ENCODE measurements around the gene GALNTL6.

GALNTL6 gene

GRCh38 chr4:172555725-172556124 is 742.5 kb downstream of the GALNTL6 start:
- Histone ChIP-seq H3K36me3 (ENCODE audit: control insufficient read depth, insufficient read depth, low read length) (no peaks in the 10 kb centered on the region), H3K4me3 (replicated peaks; ENCODE audit: low read depth, low read length) (no peak overlapping the region), H3K27me3 (replicated peaks; ENCODE audit: control insufficient read depth, insufficient read depth, low read length) (no peaks in the 10 kb centered on the region)
- DNase-seq (ENCODE audit: extremely low read depth, insufficient read length): no peak
- TF ChIP-seq CTCF (IDR thresholded peaks at IDR 0.05; ENCODE audit: insufficient read depth, low read length, poor library complexity, severe bottlenecking): no peak

GRCh38 chr4:172573899-172574298 is 760.7 kb downstream of the GALNTL6 start:
- Histone ChIP-seq H3K4me3 (replicated peaks; ENCODE audit: low read depth, low read length) (no peak overlapping the region), H3K27me3 (replicated peaks; ENCODE audit: control insufficient read depth, insufficient read depth, low read length) (no peaks in the 10 kb centered on the region), H3K36me3 (ENCODE audit: control insufficient read depth, insufficient read depth, low read length) (no peaks in the 10 kb centered on the region)
- TF ChIP-seq CTCF (IDR thresholded peaks at IDR 0.05; ENCODE audit: insufficient read depth, low read length, poor library complexity, severe bottlenecking): no peak
- no peak for DNase-seq (ENCODE audit: extremely low read depth, insufficient read length)

DNA sequence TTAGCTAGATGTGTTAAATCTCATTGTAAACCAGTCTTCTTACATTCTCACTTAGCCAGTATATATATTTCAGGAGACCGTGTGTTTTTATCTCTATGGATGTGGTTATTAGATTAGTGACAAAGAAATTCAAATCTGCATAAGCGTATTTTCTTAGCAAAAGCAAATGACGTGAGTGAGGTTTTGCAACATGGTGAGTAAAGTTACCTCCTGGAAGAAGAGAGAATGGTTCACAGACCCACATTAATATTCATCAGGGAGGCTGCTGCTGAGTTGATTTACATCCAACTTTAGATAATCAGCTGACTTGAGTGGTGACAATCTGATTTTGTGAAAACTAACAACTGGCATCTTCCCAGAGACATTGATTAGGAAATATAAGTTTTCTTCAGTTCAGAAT is 765.5 kb downstream of the GALNTL6 start:
- DNase-seq (ENCODE audit: extremely low read depth, insufficient read length): no peak
- no peak for TF ChIP-seq CTCF (IDR thresholded peaks at IDR 0.05; ENCODE audit: insufficient read depth, low read length, poor library complexity, severe bottlenecking)
- Histone ChIP-seq H3K27me3 (replicated peaks; ENCODE audit: control insufficient read depth, insufficient read depth, low read length) (no peaks in the 10 kb centered on the region), H3K36me3 (ENCODE audit: control insufficient read depth, insufficient read depth, low read length) (no peaks in the 10 kb centered on the region), H3K4me3 (replicated peaks; ENCODE audit: low read depth, low read length) (no peak overlapping the region)

DNA sequence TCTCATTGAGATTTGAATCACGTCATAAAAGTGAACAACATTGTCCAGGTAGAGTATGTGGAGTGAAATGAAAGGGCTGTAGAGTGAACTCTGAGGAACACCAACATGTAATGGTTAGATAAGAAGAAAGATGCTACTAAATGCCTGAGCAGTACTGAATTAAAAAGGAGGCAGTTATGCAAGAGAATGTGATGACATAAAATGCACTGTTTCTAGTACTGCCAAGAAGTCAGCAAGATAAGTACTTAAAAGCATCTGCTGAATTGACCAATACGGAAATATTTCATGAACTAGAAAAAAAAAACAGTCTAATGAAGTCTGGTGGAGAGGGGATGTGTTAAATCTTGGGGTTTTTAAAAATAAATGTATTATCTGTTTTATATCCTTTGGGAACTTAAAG is 771.6 kb downstream of the GALNTL6 start:
- no peaks in the 10 kb centered on the region for H3K36me3 ChIP-seq (ENCODE audit: control insufficient read depth, insufficient read depth, low read length)
- no peak for TF ChIP-seq CTCF (IDR thresholded peaks at IDR 0.05; ENCODE audit: insufficient read depth, low read length, poor library complexity, severe bottlenecking)

GRCh38 chr4:172596206-172596605 is 783.0 kb downstream of the GALNTL6 start:
- DNase-seq (ENCODE audit: extremely low read depth, insufficient read length): no peak
- TF ChIP-seq CTCF (IDR thresholded peaks at IDR 0.05; ENCODE audit: insufficient read depth, low read length, poor library complexity, severe bottlenecking): no peak
- Histone ChIP-seq H3K4me3 (replicated peaks; ENCODE audit: low read depth, low read length) (no peak overlapping the region), H3K27me3 (replicated peaks; ENCODE audit: control insufficient read depth, insufficient read depth, low read length) (no peaks in the 10 kb centered on the region), H3K36me3 (ENCODE audit: control insufficient read depth, insufficient read depth, low read length) (no peaks in the 10 kb centered on the region)

More for the DNA sequence above, 771.6 kb downstream of the GALNTL6 start:
- DNase-seq (ENCODE audit: extremely low read depth, insufficient read length): no peak
- Histone ChIP-seq H3K4me3 (replicated peaks; ENCODE audit: low read depth, low read length) (no peak overlapping the region), H3K27me3 (replicated peaks; ENCODE audit: control insufficient read depth, insufficient read depth, low read length) (no peaks in the 10 kb centered on the region)

- no peak for TF ChIP-seq CTCF (IDR thresholded peaks at IDR 0.05; ENCODE audit: insufficient read depth, low read length, poor library complexity, severe bottlenecking)
- Histone ChIP-seq H3K36me3 (ENCODE audit: control insufficient read depth, insufficient read depth, low read length) (no peaks in the 10 kb centered on the region), H3K4me3 (replicated peaks; ENCODE audit: low read depth, low read length) (no peak overlapping the region), H3K27me3 (replicated peaks; ENCODE audit: control insufficient read depth, insufficient read depth, low read length) (no peaks in the 10 kb centered on the region)
- DNase-seq (ENCODE audit: extremely low read depth, insufficient read length): no peak
Observed at GRCh38 chr4:172599554-172599953, 786.4 kb downstream of the GALNTL6 start.
